OCI-LY7 (cell line): Measurements from ENCODE around the gene ABCG5. TPM values are rescaled to one million over a fixed set of nuclear protein-coding genes. Genes with fewer than 3 reads are reported as not detected.

Source experiments
- Bru-seq: library from RNA; stranded (reverse); fragments of 400-500 nt; gene quantifications from one replicate; lab custom pipeline; 2021; lab: Mats Ljungman, UMichigan
- BruChase-seq, 2 experiments: library from RNA; stranded (reverse); fragments of 400-500 nt; gene quantifications; one replicate each; lab custom pipeline; 2021; lab: Mats Ljungman, UMichigan
- BruUV-seq: library from RNA; stranded (reverse); fragments of 400-500 nt; replicated peaks from 2 replicates; lab custom pipeline; 2021; lab: Mats Ljungman, UMichigan
- CTCF ChIA-PET: fragments of 300-600 bp; sonication (Branson Sonifier 250); formaldehyde crosslinking; loops from one replicate; lab custom pipeline; 2022; ENCODE audit warnings: antibody characterized with exemption; ENCODE audit not compliant: unreplicated experiment; lab: Charles Lee
- POLR2A ChIA-PET: fragments of 300-600 bp; sonication (Branson Sonifier 250); formaldehyde crosslinking; loops from one replicate; lab custom pipeline; 2022; ENCODE audit warnings: antibody characterized with exemption; lab: Charles Lee
- DNase-seq: peaks from one replicate; pipeline ENCODE4 v3.0.0-alpha.2; 2015; ENCODE audit warnings: low spot score
- H2AFZ ChIP-seq: fragments of 200-600 bp; sonication (generic), shearing (Covaris generic); 2 replicates; pipeline ENCODE4 v1.6.1; 2014; ENCODE audit warnings: mild to moderate bottlenecking, antibody characterized with exemption, low read length, moderate library complexity
- H3K27ac ChIP-seq: fragments of 200-600 bp; sonication (generic); 2 replicates; pipeline ENCODE4 v1.5.1; 2014; ENCODE audit warnings: mixed run types, low read depth, mild to moderate bottlenecking, moderate library complexity, low read length, inconsistent platforms; ENCODE audit not compliant: poor library complexity, severe bottlenecking
- H3K36me3 ChIP-seq: fragments of 200-600 bp; sonication (generic); 2 replicates; pipeline ENCODE4 v1.6.1; 2014; ENCODE audit warnings: mild to moderate bottlenecking, antibody characterized with exemption, low read length, moderate library complexity, mixed read lengths; ENCODE audit not compliant: insufficient read depth
- H3K4me1 ChIP-seq: fragments of 200-600 bp; sonication (generic); 2 replicates; pipeline ENCODE4 v1.5.1; 2014; ENCODE audit warnings: mild to moderate bottlenecking, low read length; ENCODE audit not compliant: insufficient read depth, poor library complexity, severe bottlenecking
- H3K4me2 ChIP-seq: fragments of 200-600 bp; sonication (generic); 2 replicates; pipeline ENCODE4 v1.6.1; 2014; ENCODE audit warnings: mild to moderate bottlenecking, low read length
- H3K4me3 ChIP-seq: fragments of 200-600 bp; sonication (generic); 2 replicates; pipeline ENCODE4 v1.5.1; 2014; ENCODE audit warnings: mild to moderate bottlenecking, low read depth, low read length; ENCODE audit not compliant: poor library complexity, severe bottlenecking
- H3K79me2 ChIP-seq: fragments of 200-600 bp; sonication (generic); 2 replicates; pipeline ENCODE4 v1.6.1; 2016; ENCODE audit warnings: low read depth, mild to moderate bottlenecking, low read length, moderate library complexity, mixed read lengths; ENCODE audit not compliant: insufficient read depth
- H3K9me2 ChIP-seq: fragments of 200-600 bp; sonication (generic); 2 replicates; pipeline ENCODE4 v1.6.1; 2016; ENCODE audit warnings: mild to moderate bottlenecking, low read length, mixed read lengths; ENCODE audit not compliant: insufficient read depth
- H3K9me3 ChIP-seq: fragments of 200-600 bp; sonication (generic); 2 replicates; pipeline ENCODE4 v1.6.1; 2014; ENCODE audit warnings: mild to moderate bottlenecking, mixed run types, low read length, mixed read lengths
- H4K20me1 ChIP-seq: fragments of 200-600 bp; sonication (generic); 2 replicates; pipeline ENCODE4 v1.6.1; 2014; ENCODE audit warnings: mild to moderate bottlenecking, antibody characterized with exemption, low read length, moderate library complexity, mixed read lengths; ENCODE audit not compliant: insufficient read depth
- EZH2phosphoT487 ChIP-seq: fragments of 200-600 bp; sonication (generic); IDR thresholded peaks from 2 replicates; pipeline ENCODE4 v1.6.1; 2018; ENCODE audit warnings: low read depth, borderline replicate concordance, mild to moderate bottlenecking, mixed run types, antibody characterized with exemption, low read length, moderate library complexity, mixed read lengths
- intact Hi-C: fragments of 100-400 bp; cut with micrococcal nuclease; formaldehyde crosslinking; loops from one replicate; pipeline ENCODE4 v1.10.0; 2022; ENCODE audit not compliant: unreplicated experiment
- long read RNA-seq: library from polyadenylated mRNA; stranded (forward); transcript quantifications from one replicate; pipeline ENCODE4 v2.0.0, GENCODE V29; 2022
- total RNA-seq, 2 experiments: library from RNA; depleted of rRNA in 1 of 2; stranded (reverse); fragments of >200 nt in 1 of 2; shearing (Covaris generic) in 1 of 2; gene quantifications; 2 replicates each; pipeline ENCODE4 v1.2.3, GENCODE V29; 2014 to 2022
- TF ChIP-seq, protein P1 (sequence below): fragments of 200-600 bp; sonication (generic); conservative IDR thresholded peaks from 2 replicates; pipeline ENCODE4 v1.5.1; 2014; ENCODE audit warnings: mild to moderate bottlenecking, antibody characterized with exemption, low read length, moderate library complexity, mixed read lengths

ABCG5 gene
- total RNA-seq (2014; rRNA removed; shearing (Covaris generic)) (not detected in 2 replicates), total RNA-seq (2022) (not detected in 2 replicates), Bru-seq, nascent RNA (not detected), BruChase-seq, experiment 1, labeled RNA remaining after a 6-hour chase (percentile 5 among the genes with signal in this experiment), BruChase-seq, experiment 2, labeled RNA remaining after a 2-hour chase (not detected)
- long read RNA-seq = 0 reads

DNA sequence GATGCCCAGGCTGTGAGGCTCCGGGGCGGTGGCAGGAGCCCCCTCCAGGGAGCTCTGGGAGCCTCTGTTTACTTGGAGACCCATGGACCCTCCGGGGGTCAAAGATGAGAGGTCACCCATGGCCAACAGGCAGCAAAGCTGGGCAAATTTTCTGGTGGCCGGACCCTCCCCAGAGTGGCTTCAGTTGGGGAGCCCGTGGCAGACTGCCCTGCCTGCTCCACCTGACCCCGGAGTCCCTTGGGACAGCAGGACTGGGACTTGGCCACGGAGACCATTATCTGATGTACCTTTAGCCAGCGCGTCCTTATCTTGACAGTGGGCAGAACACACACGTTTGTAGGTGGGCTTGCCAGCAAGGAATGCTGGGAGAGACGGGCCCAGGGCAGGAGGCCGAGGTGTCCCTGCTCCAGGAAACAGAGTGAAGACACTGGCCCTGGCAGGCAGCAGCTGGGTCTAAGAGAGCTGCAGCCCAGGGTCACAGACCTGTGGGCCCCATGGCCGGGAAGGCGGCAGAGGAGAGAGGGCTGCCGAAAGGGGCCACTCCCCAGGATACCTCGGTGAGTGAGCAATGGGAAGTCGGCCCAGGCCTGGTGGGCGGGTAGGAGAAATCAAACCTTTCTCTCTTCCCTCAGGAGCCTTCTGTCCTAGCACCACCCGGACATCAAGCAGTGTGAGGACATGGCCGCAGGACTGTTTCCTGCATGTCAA is at the start of gene ABCG5, which contains the start of gene ABCG8:
TSS of gene ABCG5 (minus strand) at position 280 of the 708 bp plus-strand sequence. CDS start at position 120, 160 bp downstream.
TSS of gene ABCG8 (plus strand) at position 412 of the 708 bp plus-strand sequence. CDS start at position 495, 83 bp downstream.
- Histone ChIP-seq H3K9me3 (no peaks in the 10 kb centered on the region), H3K4me3 (no peak within 1 kb of the TSS), H3K36me3 (no peaks in the 10 kb centered on the region), H3K9me2 (no peaks in the 10 kb centered on the region), H3K27ac (no peak within 1 kb of the TSS), H3K79me2 (no peaks in the 10 kb centered on the region), H2AFZ (no peak within 1 kb of the TSS), H3K4me2 (no peak within 1 kb of the TSS), H3K4me1 (no peaks in the 10 kb centered on the region), H4K20me1 (no peaks in the 10 kb centered on the region)
- no peak for DNase-seq
- ChIA-PET POLR2A (no interaction called here), CTCF (no interaction called here)
- TF ChIP-seq, protein P1, sequence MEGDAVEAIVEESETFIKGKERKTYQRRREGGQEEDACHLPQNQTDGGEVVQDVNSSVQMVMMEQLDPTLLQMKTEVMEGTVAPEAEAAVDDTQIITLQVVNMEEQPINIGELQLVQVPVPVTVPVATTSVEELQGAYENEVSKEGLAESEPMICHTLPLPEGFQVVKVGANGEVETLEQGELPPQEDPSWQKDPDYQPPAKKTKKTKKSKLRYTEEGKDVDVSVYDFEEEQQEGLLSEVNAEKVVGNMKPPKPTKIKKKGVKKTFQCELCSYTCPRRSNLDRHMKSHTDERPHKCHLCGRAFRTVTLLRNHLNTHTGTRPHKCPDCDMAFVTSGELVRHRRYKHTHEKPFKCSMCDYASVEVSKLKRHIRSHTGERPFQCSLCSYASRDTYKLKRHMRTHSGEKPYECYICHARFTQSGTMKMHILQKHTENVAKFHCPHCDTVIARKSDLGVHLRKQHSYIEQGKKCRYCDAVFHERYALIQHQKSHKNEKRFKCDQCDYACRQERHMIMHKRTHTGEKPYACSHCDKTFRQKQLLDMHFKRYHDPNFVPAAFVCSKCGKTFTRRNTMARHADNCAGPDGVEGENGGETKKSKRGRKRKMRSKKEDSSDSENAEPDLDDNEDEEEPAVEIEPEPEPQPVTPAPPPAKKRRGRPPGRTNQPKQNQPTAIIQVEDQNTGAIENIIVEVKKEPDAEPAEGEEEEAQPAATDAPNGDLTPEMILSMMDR = no peak
- no peak for TF ChIP-seq EZH2phosphoT487
- intact Hi-C loops = no loop called here
- BruUV-seq = no TSS peak

DNA sequence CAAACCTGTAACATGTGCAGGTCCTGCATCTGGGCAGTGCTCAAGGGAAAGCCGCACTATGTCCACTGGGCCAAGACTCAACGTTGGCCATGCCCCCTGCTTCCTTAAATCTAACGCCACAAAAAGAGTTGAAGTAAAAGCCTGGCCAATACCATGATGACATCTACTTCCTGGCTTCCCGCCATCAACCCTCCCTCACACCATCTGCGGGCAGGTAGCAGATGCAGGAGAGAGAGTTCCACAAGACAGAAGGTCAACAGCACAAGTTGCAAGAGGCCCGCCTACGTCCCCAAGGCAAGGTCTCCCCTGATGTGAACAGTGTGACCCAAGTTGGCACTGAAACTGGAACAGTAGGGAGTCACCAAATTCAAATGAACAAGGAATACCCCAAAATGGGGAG is 48.5 kb upstream of the ABCG5 start:
- no TSS peak for BruUV-seq
- Histone ChIP-seq H3K27ac (no peak overlapping the region), H3K36me3 (peaks cover 69% of the 10 kb centered on the region), H3K4me1 (no peaks in the 10 kb centered on the region), H3K4me3 (no peak overlapping the region), H3K79me2 (no peaks in the 10 kb centered on the region), H3K4me2 (no peak overlapping the region), H3K9me2 (no peaks in the 10 kb centered on the region), H3K9me3 (no peaks in the 10 kb centered on the region), H4K20me1 (no peaks in the 10 kb centered on the region), H2AFZ (no peak overlapping the region)
- TF ChIP-seq, protein P1 = no peak
- TF ChIP-seq EZH2phosphoT487 = no peak
- POLR2A ChIA-PET = no interaction called here
- CTCF ChIA-PET = no interaction called here
- DNase-seq = no peak
- intact Hi-C loops = no loop called here
